ENCODE measurements around the gene ADAM12.

DNA sequence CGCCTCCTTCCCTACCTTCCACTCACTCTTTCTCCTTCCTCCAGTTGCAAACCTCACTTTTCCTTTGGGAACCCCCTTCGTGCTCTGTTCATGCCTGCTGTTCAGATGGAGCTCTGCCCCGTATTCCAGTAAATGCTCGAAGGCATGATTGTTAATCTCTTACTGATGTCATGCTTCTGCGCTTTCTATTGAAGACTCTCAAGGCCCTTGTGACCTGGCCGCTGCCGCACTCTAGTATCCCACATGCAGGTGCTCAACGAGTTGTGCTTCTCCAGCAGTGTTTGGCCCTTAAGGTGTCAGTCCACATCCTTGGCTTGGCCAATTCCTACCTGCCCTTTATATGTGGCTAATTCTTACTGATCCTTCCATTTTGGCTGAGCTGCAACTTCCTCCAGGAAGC is 158.6 kb downstream of the ADAM12 start:
- TF ChIP-seq, protein P1, sequence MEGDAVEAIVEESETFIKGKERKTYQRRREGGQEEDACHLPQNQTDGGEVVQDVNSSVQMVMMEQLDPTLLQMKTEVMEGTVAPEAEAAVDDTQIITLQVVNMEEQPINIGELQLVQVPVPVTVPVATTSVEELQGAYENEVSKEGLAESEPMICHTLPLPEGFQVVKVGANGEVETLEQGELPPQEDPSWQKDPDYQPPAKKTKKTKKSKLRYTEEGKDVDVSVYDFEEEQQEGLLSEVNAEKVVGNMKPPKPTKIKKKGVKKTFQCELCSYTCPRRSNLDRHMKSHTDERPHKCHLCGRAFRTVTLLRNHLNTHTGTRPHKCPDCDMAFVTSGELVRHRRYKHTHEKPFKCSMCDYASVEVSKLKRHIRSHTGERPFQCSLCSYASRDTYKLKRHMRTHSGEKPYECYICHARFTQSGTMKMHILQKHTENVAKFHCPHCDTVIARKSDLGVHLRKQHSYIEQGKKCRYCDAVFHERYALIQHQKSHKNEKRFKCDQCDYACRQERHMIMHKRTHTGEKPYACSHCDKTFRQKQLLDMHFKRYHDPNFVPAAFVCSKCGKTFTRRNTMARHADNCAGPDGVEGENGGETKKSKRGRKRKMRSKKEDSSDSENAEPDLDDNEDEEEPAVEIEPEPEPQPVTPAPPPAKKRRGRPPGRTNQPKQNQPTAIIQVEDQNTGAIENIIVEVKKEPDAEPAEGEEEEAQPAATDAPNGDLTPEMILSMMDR (conservative IDR thresholded peaks at IDR 0.05), result no peak
- no peak for TF ChIP-seq EZH2 (IDR thresholded peaks at IDR 0.05; ENCODE audit: low read depth)
